Stimulated activated CD8-positive, alpha-beta memory T cell treated with anti-CD3 and anti-CD28 coated beads, Interleukin-15, amount 100 ng/mL, for 48 hours (primary cell): ENCODE measurements around the gene PSPN.
"Not testable (repeated sequence)": the region's sequence is repeated elsewhere in the genome, so short reads cannot be mapped to it uniquely, and the experiment has no call there.

ENCODE experiments used
- DNase-seq, 2 donors: peaks; one replicate each; pipeline ENCODE4 v3.0.0-alpha.2; 2020; ENCODE audit warnings: low read depth in 2 of 2

PSPN gene

GRCh38 chr19:6402837-6403608 is 27.3 kb upstream of the PSPN start:
- no peak for DNase-seq

DNA sequence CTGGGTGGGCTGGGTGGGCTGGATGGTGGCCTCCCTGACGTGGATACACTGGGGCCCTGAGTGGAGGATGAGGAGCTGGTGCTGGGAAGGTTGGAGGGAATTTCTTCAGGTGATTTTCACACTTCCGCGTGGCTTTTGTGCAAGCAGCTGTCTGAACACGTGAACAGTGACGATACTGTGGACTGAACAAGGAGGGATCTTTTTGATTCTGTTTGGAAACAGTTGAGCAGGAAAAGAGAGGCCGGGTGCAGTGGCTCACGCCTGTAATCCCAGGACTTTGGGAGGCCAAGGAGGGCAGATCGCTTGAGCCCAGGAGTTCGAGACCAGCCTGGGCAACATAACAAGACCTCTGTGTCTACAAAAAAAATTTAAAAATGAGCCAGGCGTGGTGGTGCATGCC is 26.3 kb upstream of the PSPN start:
- DNase-seq, result no peak

DNA sequence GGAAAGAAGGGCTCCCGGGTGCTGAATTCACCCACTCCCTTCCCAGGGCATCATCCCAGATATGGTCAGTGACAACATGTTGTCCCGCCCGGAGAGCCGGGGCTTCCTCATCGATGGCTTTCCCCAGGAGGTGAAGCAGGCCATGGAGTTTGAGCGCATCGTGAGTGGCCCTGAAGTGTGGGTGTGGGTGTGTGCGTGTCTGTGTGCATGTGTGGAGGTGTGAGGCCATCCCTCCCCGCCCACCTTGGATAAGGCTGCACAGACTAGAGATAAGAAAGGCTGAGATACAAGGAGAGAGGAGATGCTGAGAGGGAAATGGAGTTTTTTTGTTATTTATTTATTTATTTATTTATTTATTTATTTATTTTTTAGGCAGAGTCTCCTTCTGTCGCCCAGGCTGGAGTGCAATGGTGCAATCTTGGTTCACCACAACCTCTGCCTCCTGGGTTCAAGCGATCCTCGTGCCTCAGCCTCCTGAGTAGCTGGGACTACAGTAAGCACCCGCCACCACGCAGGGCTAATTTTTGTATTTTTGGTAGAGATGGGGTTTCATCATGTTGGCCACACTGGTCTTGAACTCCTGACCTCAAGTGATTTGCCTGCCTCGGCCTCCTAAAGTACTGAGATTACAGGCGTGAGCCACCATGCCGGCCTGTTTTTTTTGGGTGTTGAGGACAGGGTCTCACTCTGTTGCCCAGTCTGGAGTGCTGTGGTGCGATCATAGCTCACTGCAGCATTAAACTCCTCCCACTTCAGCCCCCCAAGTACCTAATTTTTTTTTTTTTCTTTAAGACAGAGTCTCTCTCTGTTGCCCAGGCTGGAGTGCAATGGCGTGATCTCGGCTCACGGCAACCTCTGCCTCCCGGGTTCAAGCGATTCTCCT is 24.6 kb upstream of the PSPN start:
- not testable (repeated sequence) for DNase-seq

DNA sequence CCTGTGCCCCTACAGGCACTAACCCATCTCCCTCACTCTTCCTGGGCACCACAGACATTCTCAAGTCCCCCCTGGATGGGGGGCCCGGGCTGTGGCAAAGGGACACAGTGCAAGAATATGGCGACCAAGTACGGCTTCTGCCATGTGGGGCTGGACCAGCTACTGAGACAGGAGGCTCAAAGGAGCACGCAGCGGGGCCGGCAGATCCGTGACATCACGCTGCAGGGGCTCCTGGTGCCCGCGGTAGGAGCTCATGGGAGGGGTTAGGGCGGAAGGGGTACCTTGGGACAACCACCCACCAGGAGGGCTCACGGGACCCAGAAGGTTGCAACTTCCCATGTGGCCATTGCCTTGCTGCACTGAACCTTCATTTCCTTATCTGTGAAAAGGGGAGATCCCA is 20.6 kb upstream of the PSPN start:
- no peak for DNase-seq

- DNase-seq, result no peak
Observed at GRCh38 chr19:6394831-6395230, 19.1 kb upstream of the PSPN start.

- DNase-seq, result no peak
Observed at GRCh38 chr19:6393983-6394412, 18.3 kb upstream of the PSPN start.

DNA sequence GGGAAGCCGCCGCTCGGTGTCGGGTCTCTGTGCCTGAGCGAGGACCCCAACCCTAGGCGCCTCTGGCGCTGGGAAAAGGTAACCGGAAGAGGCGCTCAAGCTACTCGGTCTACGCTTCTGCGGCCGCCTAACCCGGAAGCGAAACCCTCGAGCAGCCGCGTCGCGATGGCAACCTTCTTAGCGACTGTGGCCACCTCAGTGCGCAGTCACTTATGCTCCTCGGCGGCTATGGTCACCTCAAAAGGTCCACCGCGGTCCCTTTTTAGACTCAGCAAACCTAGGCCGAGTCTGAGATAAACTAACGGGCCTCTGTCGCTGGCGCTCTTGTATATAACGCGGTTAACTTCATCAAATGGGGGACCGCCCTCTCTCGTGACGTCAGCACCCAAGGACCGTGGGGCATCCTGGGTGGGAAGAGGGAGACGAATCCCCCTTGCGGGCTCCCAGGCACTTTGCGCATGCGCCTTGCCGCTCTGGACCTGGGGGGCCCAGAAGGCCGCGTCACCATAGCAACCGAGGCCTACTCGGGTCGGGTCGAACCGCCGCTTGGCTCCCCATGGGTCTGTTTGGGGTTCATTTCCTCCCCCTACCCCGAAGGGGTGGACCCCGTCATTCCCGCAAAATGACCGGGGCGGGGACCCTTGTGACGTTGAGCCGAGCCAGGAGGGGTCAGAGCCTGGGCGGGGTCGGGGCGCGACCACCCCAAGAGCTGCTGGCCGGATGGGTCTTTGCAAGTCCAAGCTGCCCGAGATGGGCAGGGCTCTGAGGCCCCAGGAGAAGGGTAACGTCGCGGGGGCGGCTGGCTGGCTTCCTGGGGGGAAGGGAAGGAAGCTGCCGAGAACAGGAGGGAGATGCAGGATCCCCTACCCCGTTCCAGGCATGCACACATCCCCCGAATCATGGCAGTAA is 17.6 kb upstream of the PSPN start, which contains the start of gene GTF2F1:
Gene GTF2F1 (minus strand): TSS at position 91 of the 909 bp plus-strand sequence. CDS start 169 bp downstream, outside the sequence.
- DNase-seq, result peak; percentile 92 to 95

DNA sequence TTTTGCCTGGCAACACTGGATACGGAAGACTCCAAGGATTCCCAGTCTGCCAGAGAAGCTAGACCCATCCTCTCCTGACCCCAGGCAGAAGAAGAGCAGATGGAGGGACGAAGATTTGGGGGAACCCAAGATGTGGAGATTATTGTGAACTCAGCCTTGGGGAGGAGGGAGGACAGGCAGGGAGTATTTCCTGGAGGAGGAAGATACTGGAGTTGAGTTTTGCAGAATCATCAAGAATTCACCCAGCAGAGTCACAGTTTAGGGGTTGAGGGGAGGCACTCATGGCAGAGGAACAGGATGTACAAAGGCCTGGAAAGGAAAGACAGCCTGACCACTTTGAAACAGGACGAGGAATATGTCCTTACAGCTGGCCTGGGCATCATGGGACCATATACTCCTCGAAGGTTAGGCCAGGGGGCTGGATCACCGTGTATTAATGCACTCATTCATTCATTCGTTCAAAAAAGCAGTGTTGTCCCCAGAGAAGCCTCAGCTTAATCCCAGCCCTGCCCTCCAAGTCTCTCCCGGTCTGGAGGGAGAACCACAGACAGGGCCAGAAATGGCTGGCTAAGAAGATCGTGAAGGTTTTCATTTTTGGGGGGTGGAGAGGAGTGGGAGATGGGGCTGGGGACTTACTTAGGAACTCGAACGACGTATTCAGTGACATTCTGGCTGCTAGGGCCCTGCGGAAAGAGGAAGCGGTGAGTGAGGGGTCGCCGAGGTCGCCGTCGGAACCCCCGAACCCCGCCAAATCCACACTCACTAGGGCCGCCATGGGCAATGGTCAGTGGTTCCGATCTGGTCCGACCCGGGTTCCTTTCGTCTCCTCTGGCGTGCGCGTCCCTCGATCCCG is 16.7 kb upstream of the PSPN start:
- DNase-seq, result no peak

GRCh38 chr19:6387372-6387771 is 11.6 kb upstream of the PSPN start:
- no peak for DNase-seq

DNA sequence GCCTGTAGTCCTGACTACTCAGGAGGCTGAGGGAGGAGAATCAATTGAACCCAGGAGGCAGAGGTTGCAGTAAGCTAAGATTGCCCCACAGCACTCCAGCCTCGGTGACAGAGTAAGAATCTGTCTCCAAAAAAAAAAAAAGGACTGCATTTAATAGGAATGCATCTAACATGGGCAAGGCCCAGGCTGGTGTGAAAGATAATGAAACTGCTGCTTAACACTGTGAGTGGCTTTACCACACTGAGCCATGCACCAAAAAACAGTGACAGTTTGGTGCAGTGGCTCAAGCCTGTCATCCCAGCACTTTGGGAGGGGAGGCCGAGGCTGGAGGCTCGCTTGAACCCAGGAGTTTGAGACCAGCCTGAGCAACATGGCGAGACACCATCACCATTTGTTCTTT is 8.6 kb upstream of the PSPN start:
- no peak for DNase-seq

GRCh38 chr19:6383188-6383587 is 7.5 kb upstream of the PSPN start:
- no peak for DNase-seq

- DNase-seq, result no peak
Observed at GRCh38 chr19:6381030-6381750, 5.5 kb upstream of the PSPN start.

GRCh38 chr19:6379744-6380143 is 4.0 kb upstream of the PSPN start:
- DNase-seq, result no peak

DNA sequence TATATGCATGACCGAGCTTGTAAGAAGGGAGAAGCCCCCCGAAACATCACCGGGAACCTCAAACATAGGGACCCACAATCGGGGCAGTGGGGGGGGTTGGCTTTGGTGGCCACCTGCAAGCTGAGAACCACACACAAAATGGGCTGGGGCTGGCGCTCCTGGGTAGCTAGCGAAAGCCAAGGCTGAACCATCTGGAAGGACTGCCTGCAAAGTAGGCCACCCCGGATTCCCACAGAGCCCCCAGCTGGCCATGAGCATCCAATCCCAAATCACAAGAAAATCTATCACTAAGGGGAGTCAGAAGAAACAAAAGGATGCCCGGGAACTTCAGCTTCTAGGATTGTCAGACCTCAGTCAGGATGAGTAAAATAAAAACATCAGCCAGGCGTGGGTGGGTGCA is 2.8 kb upstream of the PSPN start:
- no peak for DNase-seq

GRCh38 chr19:6378041-6378440 is 2.3 kb upstream of the PSPN start:
- DNase-seq, result no peak

DNA sequence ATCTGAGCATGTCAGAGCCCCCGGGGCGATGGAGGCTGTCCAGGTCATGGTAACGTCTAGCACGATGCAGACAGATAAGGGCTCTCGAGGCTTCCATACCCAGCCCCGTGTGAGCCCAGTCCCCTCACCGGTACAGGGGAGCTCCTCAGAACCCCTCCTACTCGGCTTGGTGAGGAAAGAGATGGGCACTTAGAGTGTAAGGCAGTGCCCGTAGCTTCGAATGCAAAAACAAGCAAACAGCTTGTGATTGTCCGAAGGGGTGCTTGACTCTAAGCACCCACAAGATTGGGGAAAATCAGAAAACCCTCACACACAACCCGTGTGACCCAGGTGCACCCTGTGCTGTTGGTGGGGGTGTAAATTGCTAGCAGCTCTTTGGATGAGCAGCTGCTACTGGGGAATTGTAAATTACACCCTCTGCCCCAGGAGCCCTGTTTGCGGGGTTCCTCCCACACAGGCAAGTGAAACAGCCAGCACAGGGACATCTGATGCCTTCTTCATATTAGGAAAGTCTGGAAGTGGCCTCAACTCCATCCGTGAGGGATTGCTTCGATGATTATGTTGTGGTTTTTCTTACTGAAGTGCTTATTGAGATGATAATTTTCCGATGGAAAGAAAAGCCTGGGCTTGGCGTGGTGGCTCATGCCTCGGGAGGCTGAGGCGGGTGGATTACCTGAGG is 918 bp upstream of the PSPN start:
- no peak for DNase-seq

- DNase-seq, result no peak
Observed at GRCh38 chr19:6374711-6375410, 872 bp downstream of the PSPN start.

DNA sequence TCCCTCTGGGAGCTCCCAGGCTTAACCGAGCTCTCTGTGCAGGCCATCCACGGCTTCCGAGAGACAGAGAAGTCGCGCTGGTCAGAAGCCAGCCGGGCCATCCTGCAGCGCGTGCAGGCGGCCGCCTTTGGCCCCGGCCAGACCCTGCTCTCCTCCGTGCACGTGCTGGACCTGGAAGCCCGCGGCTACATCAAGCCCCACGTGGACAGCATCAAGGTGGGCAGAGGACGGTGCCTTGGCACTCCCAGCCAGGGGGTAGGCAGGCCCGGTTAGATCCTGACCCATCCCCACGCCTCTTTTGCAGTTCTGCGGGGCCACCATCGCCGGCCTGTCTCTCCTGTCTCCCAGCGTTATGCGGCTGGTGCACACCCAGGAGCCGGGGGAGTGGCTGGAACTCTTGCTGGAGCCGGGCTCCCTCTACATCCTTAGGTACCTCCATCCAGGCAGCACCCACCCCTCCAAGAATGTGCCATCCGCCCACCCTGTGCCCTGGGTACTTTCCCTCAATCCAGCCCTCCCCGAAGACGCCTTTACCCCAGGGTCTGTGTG is 1.5 kb downstream of the PSPN start:
- no peak for DNase-seq

DNA sequence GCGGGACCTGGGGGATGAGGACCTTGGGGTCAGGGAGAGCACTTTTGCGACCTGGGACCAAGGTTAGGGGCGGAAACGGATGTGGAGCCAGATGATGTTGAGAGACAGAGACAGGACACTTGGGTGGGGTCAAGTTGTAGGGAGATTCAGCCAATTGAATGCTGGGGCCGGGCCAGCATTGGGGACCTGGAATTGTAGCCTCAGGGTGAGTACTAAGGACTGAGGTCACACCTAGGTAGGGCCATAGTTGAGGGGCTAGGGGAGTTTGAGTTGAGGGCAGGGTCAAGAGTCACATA is 2.0 kb downstream of the PSPN start:
- no peak for DNase-seq
